ENCODE results near the gene OR5K2.

- no peak for TF ChIP-seq CTCF (IDR thresholded peaks at IDR 0.05)
- no peak for TF ChIP-seq ZFX (IDR thresholded peaks at IDR 0.05; ENCODE audit: borderline replicate concordance)
Measured at GRCh38 chr3:98460220-98460619, 37.3 kb upstream of the OR5K2 start.
